ENCODE measurements around the gene TWIST2.

Gene TWIST2

GRCh38 chr2:238847841-238848690, at the start of gene TWIST2:
TWIST2 (plus strand) TSS chr2:238848085; CDS start chr2:238848216, 131 bp downstream.
- no peak for FAIRE-seq

GRCh38 chr2:238801791-238802190, 46.1 kb upstream of the TWIST2 start:
- FAIRE-seq = no peak

- no peak for FAIRE-seq
These were observed 44.9 kb upstream of the TWIST2 start for GRCh38 chr2:238802957-238803356.

GRCh38 chr2:238803996-238804870, 43.7 kb upstream of the TWIST2 start:
- FAIRE-seq = no peak

GRCh38 chr2:238808761-238809160, 39.1 kb upstream of the TWIST2 start:
- no peak for FAIRE-seq

- FAIRE-seq = no peak
These were observed 37.6 kb upstream of the TWIST2 start for GRCh38 chr2:238810321-238810720.

- no peak for FAIRE-seq
These were observed 36.6 kb upstream of the TWIST2 start for GRCh38 chr2:238811293-238811692.

GRCh38 chr2:238811759-238812158, 36.1 kb upstream of the TWIST2 start:
- no peak for FAIRE-seq

GRCh38 chr2:238813109-238813508, 34.8 kb upstream of the TWIST2 start:
- no peak for FAIRE-seq

GRCh38 chr2:238814815-238815214, 33.1 kb upstream of the TWIST2 start:
- no peak for FAIRE-seq

GRCh38 chr2:238816291-238816690, 31.6 kb upstream of the TWIST2 start:
- FAIRE-seq = no peak

GRCh38 chr2:238817382-238817781, 30.5 kb upstream of the TWIST2 start:
- FAIRE-seq = no peak

- FAIRE-seq = no peak
These were observed 30.0 kb upstream of the TWIST2 start for GRCh38 chr2:238817891-238818290.

- no peak for FAIRE-seq
These were observed 29.3 kb upstream of the TWIST2 start for GRCh38 chr2:238818561-238818960.

- FAIRE-seq = no peak
These were observed 27.7 kb upstream of the TWIST2 start for GRCh38 chr2:238820197-238820596.

GRCh38 chr2:238820916-238821315, 27.0 kb upstream of the TWIST2 start:
- no peak for FAIRE-seq

GRCh38 chr2:238821391-238821790, 26.5 kb upstream of the TWIST2 start:
- no peak for FAIRE-seq

GRCh38 chr2:238821944-238822670, 25.8 kb upstream of the TWIST2 start:
- FAIRE-seq = no peak

GRCh38 chr2:238822955-238823354, 24.9 kb upstream of the TWIST2 start:
- FAIRE-seq = no peak

GRCh38 chr2:238831177-238831576, 16.7 kb upstream of the TWIST2 start:
- FAIRE-seq = no peak

- FAIRE-seq = no peak
These were observed 12.9 kb upstream of the TWIST2 start for GRCh38 chr2:238834982-238835381.

- no peak for FAIRE-seq
These were observed 12.1 kb upstream of the TWIST2 start for GRCh38 chr2:238835726-238836301.
